ENCODE measurements around the gene AKAP11. TPM values are rescaled to one million over a fixed set of nuclear protein-coding genes. Genes with fewer than 3 reads are reported as not detected.
"Not testable (repeated sequence)": the region's sequence is repeated elsewhere in the genome, so short reads cannot be mapped to it uniquely, and the experiment has no call there.

The AKAP11 gene, protein sequence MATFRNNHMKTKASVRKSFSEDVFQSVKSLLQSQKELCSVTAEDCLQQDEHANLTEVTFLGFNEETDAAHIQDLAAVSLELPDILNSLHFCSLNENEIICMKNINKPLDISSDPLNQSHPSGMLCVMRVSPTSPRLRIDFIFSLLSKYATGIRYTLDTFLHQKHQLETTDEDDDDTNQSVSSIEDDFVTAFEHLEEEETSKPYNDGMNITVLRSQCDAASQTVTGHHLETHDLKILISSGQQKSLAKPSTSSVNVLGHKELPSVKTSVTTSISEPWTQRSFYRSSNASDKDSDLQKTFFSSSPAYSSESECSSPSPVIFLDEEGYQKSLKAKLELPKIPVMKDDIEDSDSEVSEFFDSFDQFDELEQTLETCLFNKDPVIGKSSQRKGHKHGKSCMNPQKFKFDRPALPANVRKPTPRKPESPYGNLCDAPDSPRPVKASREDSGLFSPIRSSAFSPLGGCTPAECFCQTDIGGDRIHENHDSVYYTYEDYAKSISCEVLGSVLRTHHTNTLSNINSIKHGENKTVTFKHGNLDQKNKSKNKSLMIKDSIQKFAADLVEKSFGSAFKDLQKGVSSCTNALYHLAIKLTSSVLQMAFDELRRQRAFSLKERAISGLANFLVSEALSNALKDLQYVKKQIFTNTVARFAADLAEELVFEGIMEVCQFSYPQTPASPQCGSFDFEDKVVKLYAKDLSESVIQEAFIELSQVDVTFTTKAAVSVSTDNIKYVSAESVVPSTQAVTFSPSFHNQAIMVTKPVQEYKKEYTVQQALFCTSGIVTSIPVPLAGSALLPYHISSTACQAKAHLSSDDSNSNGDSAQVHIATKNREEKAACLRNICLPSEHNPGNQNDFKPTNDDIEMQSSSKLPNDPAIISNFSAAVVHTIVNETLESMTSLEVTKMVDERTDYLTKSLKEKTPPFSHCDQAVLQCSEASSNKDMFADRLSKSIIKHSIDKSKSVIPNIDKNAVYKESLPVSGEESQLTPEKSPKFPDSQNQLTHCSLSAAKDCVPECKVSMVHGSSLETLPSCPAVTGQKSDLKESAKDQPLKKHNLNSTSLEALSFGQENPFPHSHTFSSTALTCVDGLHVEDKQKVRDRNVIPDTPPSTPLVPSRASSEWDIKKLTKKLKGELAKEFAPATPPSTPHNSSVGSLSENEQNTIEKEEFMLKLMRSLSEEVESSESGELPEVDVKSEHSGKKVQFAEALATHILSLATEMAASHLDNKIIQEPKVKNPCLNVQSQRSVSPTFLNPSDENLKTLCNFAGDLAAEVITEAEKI (N-terminal part only)
- 6.0 and 8.4 TPM in 2 replicates for total RNA-seq (2014; rRNA removed; shearing (Covaris generic); ENCODE audit: low replicate concordance)

DNA sequence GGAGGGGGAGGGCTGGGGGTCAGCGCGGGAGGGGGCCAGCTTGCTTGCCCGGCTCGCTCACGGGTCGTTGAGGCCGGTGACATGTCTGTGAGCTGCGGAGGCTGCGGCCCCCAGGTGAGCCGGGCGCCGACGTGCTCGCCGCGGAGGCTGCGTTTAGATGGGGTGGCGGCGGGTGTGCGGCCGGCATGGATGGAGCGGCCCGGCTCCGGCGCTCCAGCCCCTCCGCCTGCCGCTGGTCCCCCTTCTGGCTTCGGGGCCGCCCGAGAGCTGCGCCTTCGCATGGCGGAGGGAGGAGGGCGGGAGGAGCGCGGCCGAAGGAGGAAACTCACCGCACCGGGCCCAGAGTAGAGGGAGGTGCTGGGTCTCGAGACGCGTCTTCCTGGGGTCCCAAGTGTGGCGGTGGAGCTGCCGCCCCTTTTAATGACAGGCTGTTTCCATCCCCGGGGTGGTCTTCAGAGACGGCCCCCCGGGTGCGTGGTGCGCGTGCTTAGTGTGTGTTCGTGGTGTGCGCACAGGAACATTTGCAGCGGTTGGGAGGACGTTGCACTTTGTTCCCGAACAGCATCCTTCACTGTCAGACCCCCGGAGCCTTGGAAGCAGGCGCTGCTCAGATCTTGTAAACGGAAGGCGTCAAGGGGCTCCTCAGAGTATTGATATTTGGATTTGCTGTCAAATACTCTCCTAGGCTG lies at the start of gene AKAP11:
AKAP11 (plus strand) TSS at position 38 of the 689 bp plus-strand sequence. CDS start 14,197 bp downstream, outside the sequence.
- in situ Hi-C loops (cut with HindIII; ENCODE audit: low pct_unique_long_range_greater_than_20kb, low sequenced_read_pairs): no loop called here
- peak; percentile 67 for DNase-seq (ENCODE audit: low read depth)

GRCh38 chr13:42223681-42224080 lies 48.3 kb upstream of the AKAP11 start:
- DNase-seq (ENCODE audit: low read depth): no peak
- in situ Hi-C loops (cut with HindIII; ENCODE audit: low pct_unique_long_range_greater_than_20kb, low sequenced_read_pairs): no loop called here

GRCh38 chr13:42225051-42225450 lies 46.9 kb upstream of the AKAP11 start:
- in situ Hi-C loops (cut with HindIII; ENCODE audit: low pct_unique_long_range_greater_than_20kb, low sequenced_read_pairs): no loop called here
- DNase-seq (ENCODE audit: low read depth): no peak

DNA sequence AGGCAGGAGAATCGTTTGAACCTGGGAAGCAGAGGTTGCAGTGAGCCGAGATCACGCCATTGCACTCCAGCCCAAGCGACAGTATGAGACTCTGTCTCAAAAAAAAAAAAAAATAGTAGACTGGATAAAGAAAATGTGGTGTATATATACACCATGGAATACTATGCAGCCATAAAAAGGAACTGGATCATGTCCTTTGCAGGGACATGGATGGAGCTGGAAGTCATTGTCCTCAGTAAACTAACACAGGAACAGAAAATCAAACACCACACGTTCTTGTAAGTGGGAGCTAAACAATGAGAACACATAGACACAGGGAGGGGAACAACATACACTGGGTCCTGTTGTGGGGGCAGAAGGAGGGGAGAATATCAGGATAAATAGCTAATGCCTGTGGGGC lies 45.2 kb upstream of the AKAP11 start:
- in situ Hi-C loops (cut with HindIII; ENCODE audit: low pct_unique_long_range_greater_than_20kb, low sequenced_read_pairs); DNase-seq (ENCODE audit: low read depth): not testable (repeated sequence)

- in situ Hi-C loops (cut with HindIII; ENCODE audit: low pct_unique_long_range_greater_than_20kb, low sequenced_read_pairs): no loop called here
- no peak for DNase-seq (ENCODE audit: low read depth)
Observed at GRCh38 chr13:42228527-42228926, 43.4 kb upstream of the AKAP11 start.

DNA sequence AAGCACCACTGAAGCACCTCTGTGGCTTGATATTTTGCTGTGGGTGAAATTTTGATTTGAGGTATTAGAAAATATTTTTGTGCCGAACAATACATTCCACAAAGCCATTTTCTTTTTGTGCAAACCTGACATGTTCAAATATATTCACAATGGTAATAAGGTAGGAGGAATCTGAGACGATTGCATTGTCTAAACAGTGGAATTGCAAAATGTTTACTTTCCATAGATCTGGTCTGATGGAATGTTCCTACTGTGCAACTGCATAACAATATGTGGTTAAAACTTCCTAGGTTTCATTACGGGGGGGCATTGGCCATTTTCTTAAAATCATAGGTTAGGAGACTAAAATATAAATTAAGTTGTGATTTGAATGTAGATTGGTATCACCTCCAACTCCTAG lies 42.7 kb upstream of the AKAP11 start:
- no peak for DNase-seq (ENCODE audit: low read depth)
- in situ Hi-C loops (cut with HindIII; ENCODE audit: low pct_unique_long_range_greater_than_20kb, low sequenced_read_pairs): no loop called here

DNA sequence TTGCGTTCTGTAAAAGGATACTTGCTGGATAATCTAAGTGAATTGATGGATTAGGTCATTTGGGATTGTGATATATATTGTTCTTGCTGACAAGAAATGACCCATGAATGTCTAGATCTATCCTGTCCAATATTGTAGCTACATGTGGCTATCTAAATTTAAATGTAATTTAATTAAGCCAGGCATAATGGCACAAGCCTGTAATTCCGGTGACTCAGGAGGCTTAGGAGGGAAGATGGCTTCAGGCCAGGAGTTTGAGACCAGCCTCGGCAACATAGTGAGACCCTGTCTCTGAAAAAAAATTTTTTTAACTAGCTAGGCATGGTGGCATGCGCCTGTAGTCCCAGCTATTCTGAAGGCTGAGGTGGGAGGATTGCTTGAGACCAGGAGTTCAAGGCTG lies 39.3 kb upstream of the AKAP11 start:
- in situ Hi-C loops (cut with HindIII; ENCODE audit: low pct_unique_long_range_greater_than_20kb, low sequenced_read_pairs): no loop called here
- DNase-seq (ENCODE audit: low read depth): no peak

- in situ Hi-C loops (cut with HindIII; ENCODE audit: low pct_unique_long_range_greater_than_20kb, low sequenced_read_pairs): no loop called here
- DNase-seq (ENCODE audit: low read depth): no peak
Observed at GRCh38 chr13:42233726-42234125, 38.2 kb upstream of the AKAP11 start.

DNA sequence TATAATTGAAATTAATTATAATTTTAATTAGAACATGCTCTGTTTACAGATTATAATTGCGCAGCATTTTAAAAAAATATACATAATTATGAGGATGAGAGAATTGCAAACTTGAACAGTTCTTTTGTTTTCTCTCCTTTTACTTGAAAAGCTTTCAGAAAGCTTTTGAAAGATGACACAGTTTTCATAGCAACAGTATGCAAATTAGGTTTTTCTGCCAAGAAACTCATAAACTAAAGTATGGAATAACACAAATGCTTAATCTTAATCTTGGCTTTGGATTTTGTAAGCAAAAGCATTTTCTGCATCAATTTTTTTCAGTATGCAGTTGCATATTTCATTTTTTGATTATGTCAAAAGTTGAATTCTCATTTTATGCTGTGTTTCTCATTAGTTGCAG lies 32.8 kb upstream of the AKAP11 start:
- DNase-seq (ENCODE audit: low read depth): no peak
- in situ Hi-C loops (cut with HindIII; ENCODE audit: low pct_unique_long_range_greater_than_20kb, low sequenced_read_pairs): no loop called here

DNA sequence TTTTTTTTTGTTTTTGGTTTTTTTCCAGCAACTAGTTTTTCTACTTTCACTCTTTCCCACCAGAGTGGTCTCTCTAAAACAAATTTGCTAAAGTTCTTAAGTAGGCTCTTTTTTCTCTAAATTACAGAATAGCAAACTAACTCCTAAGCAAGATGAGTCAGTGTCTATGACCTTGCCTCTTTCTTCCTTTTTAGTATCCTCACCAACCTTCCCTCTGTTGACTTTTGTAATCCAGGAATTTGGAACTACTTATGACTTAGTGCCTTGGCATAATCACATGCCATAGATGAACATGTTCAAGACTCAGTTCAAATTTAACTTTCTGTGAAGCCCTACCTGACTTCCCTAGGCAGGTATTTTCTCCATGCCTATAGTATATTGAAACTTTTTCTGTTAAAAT lies 32.3 kb upstream of the AKAP11 start:
- in situ Hi-C loops (cut with HindIII; ENCODE audit: low pct_unique_long_range_greater_than_20kb, low sequenced_read_pairs): no loop called here
- no peak for DNase-seq (ENCODE audit: low read depth)

GRCh38 chr13:42246541-42246940 lies 25.4 kb upstream of the AKAP11 start:
- in situ Hi-C loops (cut with HindIII; ENCODE audit: low pct_unique_long_range_greater_than_20kb, low sequenced_read_pairs): no loop called here
- no peak for DNase-seq (ENCODE audit: low read depth)

DNA sequence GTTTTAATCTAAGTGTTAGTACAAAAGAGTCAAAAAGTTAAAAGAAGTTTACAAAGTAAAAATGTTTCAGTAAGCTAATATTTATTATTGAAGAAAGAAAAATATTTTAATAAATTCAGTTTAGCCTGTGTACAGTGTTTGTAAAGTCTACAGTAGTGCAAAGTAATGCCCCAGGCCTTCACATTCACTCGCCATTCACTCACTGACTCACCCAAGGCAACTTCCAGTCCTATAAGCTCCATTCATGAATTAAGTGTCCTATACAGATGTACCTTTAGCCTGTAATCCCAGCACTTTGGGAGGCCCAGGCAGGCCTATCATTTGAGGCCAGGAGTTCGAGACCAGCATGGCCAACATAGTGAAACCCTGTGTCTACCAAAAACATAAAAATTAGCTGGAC lies 24.1 kb upstream of the AKAP11 start:
- in situ Hi-C loops (cut with HindIII; ENCODE audit: low pct_unique_long_range_greater_than_20kb, low sequenced_read_pairs): no loop called here
- DNase-seq (ENCODE audit: low read depth): no peak

GRCh38 chr13:42255886-42256285 lies 16.1 kb upstream of the AKAP11 start:
- DNase-seq (ENCODE audit: low read depth): no peak

GRCh38 chr13:42258747-42259146 lies 13.2 kb upstream of the AKAP11 start:
- DNase-seq (ENCODE audit: low read depth): no peak
- in situ Hi-C loops (cut with HindIII; ENCODE audit: low pct_unique_long_range_greater_than_20kb, low sequenced_read_pairs): no loop called here

More at GRCh38 chr13:42255886-42256285, 16.1 kb upstream of the AKAP11 start:
- in situ Hi-C loops (cut with HindIII; ENCODE audit: low pct_unique_long_range_greater_than_20kb, low sequenced_read_pairs): no loop called here

- no peak for DNase-seq (ENCODE audit: low read depth)
- in situ Hi-C loops (cut with HindIII; ENCODE audit: low pct_unique_long_range_greater_than_20kb, low sequenced_read_pairs): no loop called here
Observed at GRCh38 chr13:42259515-42259914, 12.4 kb upstream of the AKAP11 start.

DNA sequence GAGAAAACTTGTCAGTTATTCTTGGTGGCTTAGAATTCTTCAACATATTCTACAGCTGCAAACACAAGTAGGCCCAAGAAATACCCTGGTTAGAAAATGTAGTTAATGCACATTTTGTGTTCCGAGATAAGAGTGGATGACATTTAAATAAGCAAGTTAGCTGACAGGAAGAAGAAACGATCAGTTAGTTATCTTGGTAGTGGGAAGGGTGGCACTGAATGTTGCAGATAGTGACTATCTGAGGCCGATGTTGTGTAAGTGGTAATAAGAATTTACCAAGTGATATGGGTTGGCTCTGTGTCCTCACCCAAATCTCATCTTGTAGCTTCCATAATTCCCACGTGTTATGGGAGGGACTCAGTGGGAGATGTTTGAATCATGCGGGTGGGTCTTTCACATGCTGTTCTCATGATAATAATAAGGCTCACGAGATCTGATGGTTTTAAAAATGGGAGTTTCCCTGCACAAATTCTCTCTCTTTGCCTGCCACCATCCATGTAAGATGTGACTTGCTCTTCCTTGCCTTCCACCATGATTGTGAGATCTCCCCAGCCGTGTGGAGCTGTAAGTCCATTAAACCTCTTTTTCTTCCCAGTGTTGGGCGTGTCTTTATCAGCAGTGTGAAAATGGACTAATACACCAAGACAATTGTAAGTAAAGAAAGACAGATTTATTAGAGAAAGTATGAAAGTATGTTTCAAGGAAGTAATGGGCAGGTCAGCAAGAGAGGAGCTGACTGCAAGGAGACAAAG lies 10.9 kb upstream of the AKAP11 start:
- no peak for DNase-seq (ENCODE audit: low read depth)
- in situ Hi-C loops (cut with HindIII; ENCODE audit: low pct_unique_long_range_greater_than_20kb, low sequenced_read_pairs): no loop called here

DNA sequence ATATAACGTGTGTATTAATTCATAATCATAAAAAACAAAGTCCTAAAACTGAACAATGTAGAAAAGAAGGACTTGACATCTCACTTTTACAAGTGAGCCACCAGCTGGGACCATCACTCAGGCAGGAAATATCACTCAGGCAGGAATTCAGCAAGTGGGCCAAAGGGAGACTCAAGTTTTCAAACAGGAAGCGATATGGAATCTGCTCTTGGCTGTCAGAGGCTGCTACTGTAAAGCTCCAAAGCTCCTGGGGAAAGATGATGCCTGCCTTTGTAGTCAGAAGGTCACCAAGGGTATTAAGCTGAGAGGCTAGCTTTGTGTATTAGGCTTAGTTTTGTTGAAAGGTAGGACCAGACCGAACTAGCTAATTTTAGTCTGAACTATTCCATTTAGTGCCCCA lies 5.5 kb upstream of the AKAP11 start:
- in situ Hi-C loops (cut with HindIII; ENCODE audit: low pct_unique_long_range_greater_than_20kb, low sequenced_read_pairs): no loop called here
- DNase-seq (ENCODE audit: low read depth): no peak

Measured in Caki2 (cell line).